Stimulated activated CD8-positive, alpha-beta memory T cell treated with anti-CD3 and anti-CD28 coated beads, Interleukin-7, amount 100 ng/mL, for 1 hour (primary cell): ENCODE data around the gene TTI1.

Source experiments
- DNase-seq, 2 donors: peaks; one replicate each; pipeline ENCODE4 v3.0.0-alpha.2; 2020; ENCODE audit warnings: low read depth in 2 of 2

Gene TTI1

DNA sequence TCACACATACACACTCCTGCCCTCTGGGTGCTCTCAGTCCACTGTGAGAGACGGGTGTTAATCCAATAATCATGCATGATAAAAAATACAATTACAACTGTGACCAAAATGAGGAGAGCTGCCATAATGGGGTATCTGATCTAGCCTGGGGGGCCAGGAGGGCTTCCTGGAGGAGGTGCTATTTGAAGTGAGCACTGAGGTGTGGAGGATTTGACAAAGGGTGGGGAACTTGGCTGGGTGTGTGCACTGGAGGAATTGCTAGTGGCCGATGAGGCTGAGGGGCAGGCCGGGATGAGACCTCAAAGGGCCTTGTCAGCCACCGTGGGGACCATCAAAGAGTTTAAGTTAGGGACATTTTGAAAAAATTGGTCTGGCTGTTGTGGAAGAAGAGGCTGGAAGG lies 95.6 kb downstream of the TTI1 start:
- no peak for DNase-seq

DNA sequence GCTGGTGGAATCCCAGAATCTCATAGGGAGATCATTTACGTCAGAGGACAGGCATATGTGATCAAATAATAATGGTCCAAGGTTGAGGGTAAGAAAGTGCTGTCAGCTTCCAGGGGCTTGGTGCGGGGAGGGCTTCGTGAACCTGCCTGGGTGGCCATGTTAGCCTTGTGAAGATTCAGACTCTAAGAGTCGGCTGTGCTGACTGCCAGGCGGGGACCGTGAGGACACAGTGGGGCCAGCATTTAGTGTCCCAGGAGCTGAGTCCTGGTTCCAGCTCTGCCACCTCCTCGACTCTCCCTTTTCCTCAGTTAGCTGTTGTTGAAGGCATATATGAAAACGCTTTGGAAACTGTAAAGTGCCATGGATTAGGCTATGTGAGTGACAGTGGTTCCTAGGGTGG lies 96.8 kb downstream of the TTI1 start:
- DNase-seq = no peak

DNA sequence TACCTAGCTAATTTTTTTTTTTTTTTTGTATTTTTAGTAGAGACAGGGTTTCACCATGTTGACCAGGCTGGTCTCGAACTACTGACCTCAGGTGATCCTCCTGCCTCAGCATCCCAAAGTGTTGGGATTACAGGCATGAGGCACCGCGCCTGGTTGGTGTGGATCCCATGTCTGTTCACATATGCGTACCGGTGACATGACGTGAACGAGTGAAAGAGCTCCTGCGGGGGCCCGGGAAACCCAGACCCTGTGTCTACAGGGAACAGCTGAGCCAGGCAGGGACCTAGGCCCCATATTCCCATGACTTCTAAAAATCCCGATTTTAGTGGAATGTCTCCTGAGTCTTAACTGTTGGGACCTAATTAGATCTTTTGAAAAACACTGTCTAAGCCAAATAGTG lies 97.2 kb downstream of the TTI1 start:
- no peak for DNase-seq

DNA sequence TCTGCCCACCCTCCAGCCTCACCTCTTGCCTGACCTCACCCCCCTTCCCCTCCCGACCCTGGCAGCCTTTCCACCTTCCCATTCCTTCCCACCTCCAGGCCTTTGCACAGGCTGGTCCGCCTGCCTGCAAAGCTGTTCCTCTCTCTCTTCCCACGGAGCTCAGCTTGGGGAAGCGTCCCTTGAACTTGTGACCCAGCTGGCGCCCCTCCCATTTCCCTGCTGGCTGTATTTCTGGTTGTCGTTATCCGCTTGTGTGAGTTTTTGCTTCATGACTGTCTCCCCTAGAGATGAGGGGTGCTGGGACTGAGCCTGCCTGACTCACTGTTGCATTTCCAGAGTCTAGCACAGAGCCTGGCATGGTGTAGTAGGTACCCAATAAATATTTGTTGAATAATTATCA lies 97.8 kb downstream of the TTI1 start:
- no peak for DNase-seq

DNA sequence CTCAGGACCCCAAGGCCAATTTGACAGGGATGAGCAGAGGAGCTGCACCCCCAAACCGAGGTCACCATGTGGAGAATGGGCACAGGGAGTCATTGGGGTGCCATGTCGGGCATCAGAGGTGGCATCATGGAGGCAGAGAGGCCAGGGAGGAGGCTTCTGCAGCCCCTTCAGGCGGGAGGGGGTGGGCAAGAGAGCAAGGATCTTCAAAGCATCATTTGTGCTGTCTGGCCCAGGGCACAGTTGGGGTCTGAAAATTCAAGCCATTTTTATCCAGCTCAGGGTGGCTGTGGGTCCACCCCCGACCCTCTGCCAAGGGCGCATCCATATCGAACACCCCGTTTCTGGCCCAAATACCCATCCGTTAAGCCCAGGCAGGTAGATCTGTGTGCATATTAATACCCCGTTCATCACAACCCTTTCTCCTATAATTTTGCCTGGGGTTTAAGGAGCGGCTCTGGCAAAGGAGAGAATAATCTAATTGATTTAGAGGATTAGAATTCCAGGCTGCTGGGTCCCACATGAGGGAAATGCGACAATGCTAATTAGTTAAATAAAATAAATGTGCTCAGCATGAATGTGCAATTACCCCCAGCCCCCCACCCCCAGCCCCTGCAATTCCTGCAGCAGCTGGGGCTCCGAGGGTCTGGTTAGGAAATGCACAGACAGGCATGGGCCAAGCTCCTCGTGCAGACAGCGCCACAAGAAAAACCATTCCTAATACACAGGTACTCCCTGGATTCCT lies 98.5 kb downstream of the TTI1 start:
- no peak for DNase-seq

DNA sequence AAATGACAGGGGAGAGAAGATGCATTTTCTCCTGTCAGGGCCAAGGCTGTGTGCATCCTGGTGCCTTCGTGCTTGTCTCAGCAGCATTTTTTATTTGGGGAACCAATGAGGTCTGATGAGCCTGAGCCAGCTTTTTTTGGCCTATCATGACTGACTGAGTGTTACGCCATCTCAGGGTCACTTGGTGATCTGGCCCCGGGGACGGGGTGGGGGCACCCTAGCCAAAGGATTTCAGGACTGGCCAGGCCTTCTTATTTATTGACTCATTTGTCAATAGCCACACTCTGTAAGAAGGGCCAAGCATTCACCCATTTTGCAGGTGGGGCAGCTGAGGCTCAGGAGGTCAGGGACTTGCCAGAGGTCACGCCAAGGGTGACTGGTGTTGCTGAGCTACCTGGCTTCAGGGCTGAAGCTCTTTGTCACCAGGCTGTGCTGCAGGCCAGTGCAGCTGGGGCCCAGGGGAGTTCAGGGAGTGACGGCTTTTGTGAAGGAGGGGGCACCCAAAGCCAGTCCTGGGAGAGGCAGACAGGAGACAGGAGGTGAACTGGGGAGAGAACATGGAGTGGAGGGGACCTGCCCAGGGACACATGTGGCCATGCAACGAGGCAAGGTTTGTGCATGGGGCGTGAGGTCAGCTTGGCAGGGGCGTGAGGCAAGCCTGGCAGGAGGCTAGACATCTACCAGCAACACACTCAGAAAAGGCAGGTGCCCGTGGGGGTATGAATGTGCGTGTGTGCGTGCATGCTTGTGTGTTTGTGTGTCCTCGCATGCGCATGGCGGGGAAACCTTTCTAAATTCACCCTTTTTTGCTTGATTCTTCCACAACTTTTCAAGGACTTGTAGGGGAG lies 99.2 kb downstream of the TTI1 start:
- no peak for DNase-seq
